ENCODE data around the gene DTNB.

GRCh38 chr2:25333981-25334380 lies 339.4 kb downstream of the DTNB start:
- no peak for TF ChIP-seq EZH2 (IDR thresholded peaks at IDR 0.05; ENCODE audit: borderline replicate concordance, control insufficient read depth, low read depth, low read length)
- no peak for TF ChIP-seq RUNX3 (IDR thresholded peaks at IDR 0.05; ENCODE audit: low read length)
- no peak for TF ChIP-seq CTCF (IDR thresholded peaks at IDR 0.05 in 2 of 3, conservative IDR thresholded peaks at IDR 0.05 in 1 of 3; ENCODE audit: control insufficient read depth in 2 of 3, extremely low read depth in 1 of 3, insufficient read depth in 1 of 3, low read depth in 3 of 3, low read length in 3 of 3)
- no peak; the same call in 1 of the 2 replicates for TF ChIP-seq POLR2A (IDR thresholded peaks at IDR 0.05; ENCODE audit: low read depth, low read length)
- TF ChIP-seq BRCA1 (IDR thresholded peaks at IDR 0.05; ENCODE audit: low read depth, low read length), result no peak
- no peak for TF ChIP-seq MYC (IDR thresholded peaks at IDR 0.05; ENCODE audit: insufficient read depth, insufficient read length, insufficient replicate concordance, low read length, severe bottlenecking)
- TF ChIP-seq SUZ12 (IDR thresholded peaks at IDR 0.05; ENCODE audit: unreplicated experiment), result no peak

Measured in GM12878 (cell line).